GM19372 (cell line): ENCODE measurements around the gene NR2F2.

Experiments used
- ATAC-seq: cut with Tn5 transposase; IDR thresholded peaks from one replicate; pipeline ENCODE4 v1.9.1; 2021; ENCODE audit warnings: mild to moderate bottlenecking, low read depth, moderate library complexity; ENCODE audit not compliant: unreplicated experiment

The NR2F2 gene

GRCh38 chr15:96331144-96331944 lies 844 bp downstream of the NR2F2 start:
- ATAC-seq: no peak

- ATAC-seq: no peak
Observed at GRCh38 chr15:96331945-96332636, 1.6 kb downstream of the NR2F2 start.

- ATAC-seq: no peak
Observed at GRCh38 chr15:96332637-96333121, 2.2 kb downstream of the NR2F2 start.

GRCh38 chr15:96333131-96334016 lies 2.9 kb downstream of the NR2F2 start:
- ATAC-seq: no peak

- no peak for ATAC-seq
Observed at GRCh38 chr15:96334017-96334704, 3.7 kb downstream of the NR2F2 start.

GRCh38 chr15:96334705-96335410 lies 4.4 kb downstream of the NR2F2 start:
- ATAC-seq: no peak

- ATAC-seq: no peak
Observed at GRCh38 chr15:96335411-96336024, 5.0 kb downstream of the NR2F2 start.

- ATAC-seq: no peak
Observed at GRCh38 chr15:96336108-96336595, 5.7 kb downstream of the NR2F2 start.

GRCh38 chr15:96336596-96337364 lies 6.3 kb downstream of the NR2F2 start:
- ATAC-seq: no peak

- ATAC-seq: no peak
Observed at GRCh38 chr15:96337365-96338023, 7.0 kb downstream of the NR2F2 start.

GRCh38 chr15:96338074-96338765 lies 7.7 kb downstream of the NR2F2 start:
- no peak for ATAC-seq

GRCh38 chr15:96338766-96339618 lies 8.5 kb downstream of the NR2F2 start:
- no peak for ATAC-seq

- ATAC-seq: no peak
Observed at GRCh38 chr15:96339619-96340347, 9.3 kb downstream of the NR2F2 start.

- ATAC-seq: no peak
Observed at GRCh38 chr15:96340348-96340597, 9.8 kb downstream of the NR2F2 start.

- no peak for ATAC-seq
Observed at GRCh38 chr15:96340598-96341512, 10.4 kb downstream of the NR2F2 start.
